GM12891 (cell line): ENCODE measurements around the gene SYCP2L.

Experiments used
- DNase-seq: peaks from one replicate; pipeline ENCODE4 v3.0.0; 2011; ENCODE audit warnings: low spot score; ENCODE audit not compliant: insufficient read length
- FAIRE-seq: peaks from 2 replicates; lab custom pipeline; 2011; peaks lifted over from hg19 to GRCh38; lab: Jason Lieb, UNC
- PAX5 ChIP-seq: IDR thresholded peaks from 2 replicates; pipeline ENCODE4 v1.6.1; 2011; ENCODE audit warnings: low read length, moderate library complexity, mild to moderate bottlenecking; ENCODE audit not compliant: insufficient read depth, severe bottlenecking
- POLR2A ChIP-seq: IDR thresholded peaks from 2 replicates; pipeline ENCODE4 v1.6.1; 2011; ENCODE audit warnings: low read depth, low read length, control low read depth
- POLR2AphosphoS5 ChIP-seq: IDR thresholded peaks from 2 replicates; pipeline ENCODE4 v1.6.1; 2011; ENCODE audit warnings: low read depth, low read length, control low read depth
- POU2F2 ChIP-seq: IDR thresholded peaks from 2 replicates; pipeline ENCODE4 v1.6.1; 2011; ENCODE audit warnings: low read depth, mild to moderate bottlenecking, control low read depth, low read length, moderate library complexity
- SPI1 ChIP-seq: IDR thresholded peaks from 2 replicates; pipeline ENCODE4 v1.6.1; 2011; ENCODE audit warnings: low read depth, low read length, control low read depth
- TAF1 ChIP-seq: IDR thresholded peaks from 2 replicates; pipeline ENCODE4 v1.6.1; 2011; ENCODE audit warnings: low read depth, low read length, control low read depth

Gene SYCP2L

DNA sequence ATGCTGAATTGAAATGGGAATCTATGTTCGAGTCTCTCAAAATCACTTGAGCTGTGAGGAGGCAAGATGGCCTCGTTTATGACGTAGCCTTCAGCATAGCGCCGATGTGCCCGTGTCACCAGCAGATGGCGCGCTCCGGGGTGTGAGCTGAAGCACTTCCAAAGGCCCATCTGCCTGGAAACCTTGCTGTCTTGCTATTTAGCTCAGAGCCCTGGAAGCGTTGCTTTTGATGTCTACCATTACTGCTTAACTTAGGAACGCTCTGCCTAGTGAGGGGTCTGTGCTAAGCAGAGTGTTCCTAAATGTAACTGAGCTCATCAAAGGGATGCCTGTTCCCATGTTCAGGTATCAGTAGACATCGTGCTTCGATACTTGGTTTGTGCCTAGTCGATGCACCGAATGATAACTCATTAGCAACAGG is 67.7 kb downstream of the SYCP2L start:
- peak; percentile 37 for DNase-seq
- peak; percentile 88 for FAIRE-seq
- TF ChIP-seq PAX5 (no peak), SPI1 (no peak), POU2F2 (no peak), POLR2AphosphoS5 (no peak), POLR2A (no peak), TAF1 (no peak)

DNA sequence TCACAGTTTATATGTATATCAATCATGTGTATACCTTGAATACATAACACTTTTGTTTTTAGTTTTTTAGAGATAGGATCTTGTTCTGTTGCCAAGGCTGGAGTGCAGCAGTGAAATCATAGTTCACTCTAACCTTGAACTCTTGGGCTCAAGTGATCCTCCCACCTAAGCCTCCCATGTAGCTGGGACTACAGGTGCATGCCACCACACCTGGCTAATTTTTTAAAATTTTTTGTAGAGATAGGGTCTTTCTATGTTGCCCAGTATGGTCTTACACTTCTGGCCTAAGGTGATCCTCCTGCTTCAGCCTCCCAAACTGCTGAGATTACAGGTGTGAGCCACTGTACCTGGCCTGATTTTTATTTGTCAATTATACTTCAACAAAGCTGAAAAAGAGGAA is 69.9 kb downstream of the SYCP2L start:
- FAIRE-seq, result no peak
- DNase-seq, result no peak
- no peak for TF ChIP-seq POLR2A
- no peak for TF ChIP-seq SPI1
- TF ChIP-seq PAX5, result no peak
- TF ChIP-seq POU2F2, result no peak
- no peak for TF ChIP-seq POLR2AphosphoS5
- no peak for TF ChIP-seq TAF1

DNA sequence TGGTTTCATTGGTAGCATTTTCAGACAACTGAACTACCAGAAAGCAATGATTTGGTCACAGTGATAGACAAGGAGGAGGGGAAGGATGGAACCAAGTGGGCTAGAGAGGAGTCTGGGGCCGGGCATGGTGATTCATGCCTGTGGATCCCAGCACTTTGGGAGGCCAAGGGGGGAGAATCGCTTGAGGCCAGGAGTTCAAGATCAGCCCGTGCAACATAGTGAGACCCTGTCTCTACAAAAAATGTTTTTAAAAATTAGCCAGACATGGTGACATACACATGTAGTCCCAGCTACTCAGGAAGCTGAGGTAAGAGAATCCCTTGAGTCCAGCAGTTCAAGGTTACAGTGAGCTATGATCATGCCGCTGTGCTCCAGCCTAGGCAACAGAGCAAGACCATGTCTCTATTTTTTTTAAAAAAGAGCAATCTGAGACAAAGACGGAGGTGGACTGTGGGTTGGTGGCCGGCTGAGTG is 70.6 kb downstream of the SYCP2L start:
- no peak for FAIRE-seq
- TF ChIP-seq POLR2A (no peak), SPI1 (no peak), POU2F2 (no peak), TAF1 (no peak), POLR2AphosphoS5 (no peak), PAX5 (no peak)
- DNase-seq, result no peak

DNA sequence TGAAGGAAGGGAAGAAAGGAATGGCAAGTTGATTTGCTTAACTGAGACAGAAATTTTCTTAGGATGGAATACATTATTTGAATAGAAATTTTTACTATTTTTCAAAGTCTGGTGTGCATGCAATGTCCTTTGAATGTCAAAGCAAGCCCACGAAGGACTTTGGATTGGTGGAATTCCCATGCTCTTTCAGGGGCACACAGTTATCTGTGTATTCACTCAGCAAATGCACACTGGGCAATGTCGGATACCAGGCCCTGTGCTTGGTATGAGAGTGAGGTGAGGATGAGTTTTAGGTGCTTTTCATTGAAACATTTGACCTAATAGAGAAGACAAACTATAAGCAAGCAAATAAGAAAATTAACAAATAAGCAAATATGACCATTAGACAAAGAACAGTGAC is 73.3 kb downstream of the SYCP2L start:
- DNase-seq (no peak), FAIRE-seq (no peak)

DNA sequence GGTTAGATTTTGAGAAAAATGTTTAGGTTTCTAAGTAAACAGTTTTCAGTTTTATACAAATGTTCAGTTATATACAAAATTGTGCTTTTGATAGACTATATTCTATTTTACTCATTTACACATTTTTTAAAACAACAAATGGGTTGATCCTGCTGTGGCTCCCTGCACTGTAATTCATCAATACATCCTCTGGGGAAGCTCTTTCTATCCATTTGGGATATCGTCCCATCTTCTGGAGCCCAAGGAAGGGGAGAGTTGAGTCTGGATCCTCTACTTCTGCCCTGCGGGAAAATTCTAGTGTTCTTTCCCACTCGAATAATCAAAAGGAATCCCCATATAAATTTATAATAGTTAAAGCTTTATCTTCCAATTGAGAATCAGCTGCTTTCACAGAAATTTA is 75.0 kb downstream of the SYCP2L start:
- DNase-seq (no peak), FAIRE-seq (no peak)
- TF ChIP-seq SPI1 (no peak), POLR2AphosphoS5 (no peak), POU2F2 (no peak), PAX5 (no peak), POLR2A (no peak), TAF1 (no peak)

More for the DNA sequence above, 73.3 kb downstream of the SYCP2L start:
- no peak for TF ChIP-seq PAX5

DNA sequence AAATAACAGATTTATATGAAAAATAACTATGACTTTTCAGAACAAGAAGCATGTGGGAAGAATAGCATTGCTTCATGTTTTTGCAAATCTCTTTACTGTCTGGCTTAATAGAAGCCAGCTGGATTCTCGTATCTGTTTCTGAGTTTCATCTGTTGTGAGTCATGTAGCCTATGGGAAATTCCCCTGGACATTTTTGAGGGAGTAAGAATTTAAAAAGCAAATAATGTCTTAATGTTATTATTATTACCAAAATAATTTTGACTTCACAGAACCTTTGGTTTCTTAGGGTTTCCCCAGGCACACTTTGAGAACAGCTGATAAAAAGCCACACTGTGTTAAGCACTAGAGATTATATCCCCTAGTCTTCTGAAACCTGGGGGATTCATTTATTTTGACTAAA is 75.8 kb downstream of the SYCP2L start:
- no peak for FAIRE-seq
- no peak for TF ChIP-seq POLR2A
- TF ChIP-seq POLR2AphosphoS5, result no peak
- TF ChIP-seq PAX5, result no peak
- no peak for TF ChIP-seq TAF1
- no peak for TF ChIP-seq SPI1
- no peak for TF ChIP-seq POU2F2
- DNase-seq, result no peak

DNA sequence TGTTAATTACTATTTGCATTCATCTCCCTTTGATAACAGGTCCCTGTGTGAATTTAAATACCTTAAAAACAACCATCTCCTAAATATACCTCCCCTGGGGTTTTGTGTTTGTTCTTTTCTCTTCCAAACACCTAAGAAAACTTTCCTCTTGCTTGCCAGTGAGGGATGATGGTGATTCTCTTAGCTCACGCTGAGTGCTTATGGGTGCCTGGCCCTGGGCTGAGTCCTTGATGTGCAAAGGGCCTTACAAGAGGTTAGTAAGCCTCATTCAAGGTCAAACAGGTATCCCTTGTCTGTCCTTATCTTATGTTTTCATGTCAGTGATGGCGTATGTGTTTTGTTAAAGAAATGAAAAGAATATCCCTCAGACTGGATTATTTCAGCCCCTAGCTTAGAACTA is 76.3 kb downstream of the SYCP2L start:
- FAIRE-seq (no peak), DNase-seq (no peak)
- TF ChIP-seq POLR2AphosphoS5, result no peak
- TF ChIP-seq TAF1, result no peak
- TF ChIP-seq PAX5, result no peak
- no peak for TF ChIP-seq SPI1
- no peak for TF ChIP-seq POLR2A
- no peak for TF ChIP-seq POU2F2

DNA sequence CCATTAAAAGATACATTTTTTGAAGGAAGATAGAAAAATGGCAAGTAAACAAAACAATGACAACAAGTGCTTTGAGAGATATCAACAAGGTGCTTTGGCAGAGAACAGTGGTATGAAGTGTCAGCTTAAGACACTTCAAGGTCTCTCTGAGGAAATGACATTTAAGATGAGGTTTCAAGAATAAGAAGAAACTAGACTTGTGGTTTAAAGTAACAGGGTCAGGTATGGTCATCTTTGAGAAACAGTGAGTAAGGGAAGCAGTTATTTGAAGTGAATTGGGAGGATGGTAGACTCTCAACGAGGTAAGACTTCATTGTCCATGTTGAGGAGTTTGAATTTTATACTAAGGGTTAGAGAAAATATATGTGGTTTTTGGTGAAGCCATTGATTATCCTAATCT is 77.8 kb downstream of the SYCP2L start:
- FAIRE-seq (peak; percentile 78), DNase-seq (peak; percentile 28)
- TF ChIP-seq SPI1 (peak; percentile 40; the same call in 1 of the 2 replicates), POLR2AphosphoS5 (no peak)

DNA sequence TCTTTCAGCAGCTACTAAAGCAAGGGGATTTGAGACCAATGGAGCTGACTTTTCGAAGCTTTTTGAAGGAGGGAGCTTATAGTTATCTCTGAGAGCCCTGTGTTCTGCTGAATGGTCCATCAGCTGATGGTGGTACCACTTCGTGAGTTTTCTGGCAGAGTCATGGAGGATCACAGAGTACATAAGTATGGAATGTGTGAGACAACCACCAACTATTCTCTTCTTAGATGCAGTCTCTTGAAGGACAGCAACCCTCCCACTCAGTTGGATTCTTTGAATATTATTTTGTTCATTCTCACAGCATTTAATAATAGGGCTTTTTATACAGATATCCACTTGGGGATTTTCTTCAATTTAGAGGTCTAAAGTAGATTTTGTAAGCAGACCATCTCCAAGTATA is 81.9 kb downstream of the SYCP2L start:
- DNase-seq, result no peak
- FAIRE-seq, result no peak
- TF ChIP-seq POLR2A (no peak), TAF1 (no peak), POU2F2 (no peak), POLR2AphosphoS5 (no peak), SPI1 (no peak), PAX5 (no peak)

DNA sequence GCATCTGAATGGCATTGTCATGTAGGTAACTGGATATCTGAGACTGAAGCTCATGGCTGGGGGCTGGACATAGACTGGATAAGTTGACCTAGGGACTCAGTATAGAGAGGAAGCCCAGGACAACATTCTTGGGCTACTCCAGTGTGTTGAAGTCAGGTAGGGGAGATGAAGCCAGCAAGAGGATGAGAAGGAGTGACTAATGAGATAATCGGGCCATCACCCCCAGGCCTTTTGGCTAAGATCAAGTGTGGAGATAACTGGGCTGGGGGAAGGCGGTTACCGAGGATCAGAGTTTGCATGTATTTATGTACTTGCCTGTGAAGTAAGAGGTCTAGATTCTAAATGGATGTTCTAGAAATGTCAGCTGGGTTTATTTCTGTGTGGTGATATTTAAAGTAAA is 83.9 kb downstream of the SYCP2L start:
- FAIRE-seq, result no peak
- DNase-seq, result no peak
- TF ChIP-seq POLR2AphosphoS5, result no peak
- no peak for TF ChIP-seq POU2F2
- no peak for TF ChIP-seq TAF1
- no peak for TF ChIP-seq POLR2A
- TF ChIP-seq PAX5, result no peak

DNA sequence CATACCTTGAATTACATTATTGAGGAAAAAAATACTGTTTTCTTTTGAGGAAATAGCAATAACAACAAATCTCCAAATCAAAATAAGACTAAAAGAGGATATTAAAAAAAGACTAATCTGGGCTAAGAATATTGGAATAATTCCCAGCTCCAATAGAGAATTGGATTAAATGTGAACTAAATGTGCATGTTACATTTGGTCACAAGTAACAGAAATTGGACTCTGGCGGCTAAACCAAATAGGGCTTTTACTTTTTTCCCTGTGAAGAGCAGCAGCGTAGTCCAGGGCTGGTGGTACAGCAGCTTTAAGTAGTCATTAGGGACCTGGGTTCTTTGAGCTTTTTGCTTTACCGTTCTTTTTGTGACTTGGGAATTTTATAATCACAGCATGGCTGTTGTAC is 85.3 kb downstream of the SYCP2L start:
- DNase-seq (no peak), FAIRE-seq (no peak)
- TF ChIP-seq POLR2A, result no peak
- no peak for TF ChIP-seq SPI1
- no peak for TF ChIP-seq POLR2AphosphoS5
- no peak for TF ChIP-seq TAF1
- TF ChIP-seq PAX5, result no peak
- TF ChIP-seq POU2F2, result no peak
